GM12891 (cell line): Measurements from ENCODE around the gene EXOC3.
"Not testable (repeated sequence)": the region's sequence is repeated elsewhere in the genome, so short reads cannot be mapped to it uniquely, and the experiment has no call there.

Experiments
- SPI1 ChIP-seq: IDR thresholded peaks from 2 replicates; pipeline ENCODE4 v1.6.1; 2011; ENCODE audit warnings: low read depth, low read length, control low read depth
- TAF1 ChIP-seq: IDR thresholded peaks from 2 replicates; pipeline ENCODE4 v1.6.1; 2011; ENCODE audit warnings: low read depth, low read length, control low read depth

GRCh38 chr5:398141-398474 is 44.9 kb upstream of the EXOC3 start:
- not testable (repeated sequence) for TF ChIP-seq SPI1, TAF1
